AG04449 (cell line): Measurements from ENCODE around the gene ARHGAP20.

Experiments used
- CTCF ChIA-PET: fragments of 350-600 bp; formaldehyde crosslinking; extraction: SDS; loops from one replicate; lab custom pipeline; 2021; ENCODE audit warnings: antibody characterized with exemption; lab: Yijun Ruan, JAX
- POLR2A ChIA-PET: fragments of 400-600, 350-600 bp; formaldehyde crosslinking; extraction: SDS; loops from one replicate; lab custom pipeline; 2020; ENCODE audit warnings: antibody characterized with exemption, inconsistent platforms; lab: Yijun Ruan, JAX
- DNase-seq: peaks from one replicate; pipeline ENCODE4 v3.0.0-alpha.2; 2010; ENCODE audit warnings: low read depth, low spot score
- H3K4me3 ChIP-seq: 2 replicates; pipeline ENCODE4 v1.5.1; 2011; ENCODE audit warnings: low read depth, mild to moderate bottlenecking, control low read depth, low read length
- CTCF ChIP-seq: IDR thresholded peaks from one replicate; pipeline ENCODE4 v1.5.1; 2011; ENCODE audit warnings: mild to moderate bottlenecking, moderate library complexity, low read length, control low read depth, inconsistent platforms; ENCODE audit not compliant: insufficient read depth; ENCODE audit errors: missing control alignments

The ARHGAP20 gene

GRCh38 chr11:110724358-110724757 is 12.1 kb upstream of the ARHGAP20 start:
- H3K4me3 ChIP-seq = no peak overlapping the region
- DNase-seq = no peak
- POLR2A ChIA-PET = no interaction called here
- CTCF ChIA-PET = no interaction called here
- TF ChIP-seq CTCF = no peak

GRCh38 chr11:110720431-110721275 is 8.4 kb upstream of the ARHGAP20 start:
- no peak for DNase-seq
- no peak for TF ChIP-seq CTCF
- POLR2A ChIA-PET = no interaction called here
- CTCF ChIA-PET = no interaction called here
- no peak overlapping the region for H3K4me3 ChIP-seq

GRCh38 chr11:110716361-110716760 is 4.1 kb upstream of the ARHGAP20 start:
- ChIA-PET CTCF (no interaction called here), POLR2A (no interaction called here)
- H3K4me3 ChIP-seq = no peak overlapping the region
- DNase-seq = no peak
- no peak for TF ChIP-seq CTCF

GRCh38 chr11:110715541-110715940 is 3.3 kb upstream of the ARHGAP20 start:
- TF ChIP-seq CTCF = no peak
- H3K4me3 ChIP-seq = no peak overlapping the region
- ChIA-PET CTCF (no interaction called here), POLR2A (no interaction called here)
- DNase-seq = no peak

GRCh38 chr11:110713449-110713776 is 1.2 kb upstream of the ARHGAP20 start:
- H3K4me3 ChIP-seq = no peak overlapping the region
- POLR2A ChIA-PET = no interaction called here
- TF ChIP-seq CTCF = no peak
- DNase-seq = no peak
- CTCF ChIA-PET = no interaction called here

GRCh38 chr11:110712659-110713448 is 617 bp upstream of the ARHGAP20 start:
- CTCF ChIA-PET = no interaction called here
- DNase-seq = no peak
- TF ChIP-seq CTCF = no peak
- peak overlapping the region; percentile 46 for H3K4me3 ChIP-seq
- POLR2A ChIA-PET = no interaction called here
